Measurements from ENCODE around the gene TMC5. TPM values are rescaled to one million over a fixed set of nuclear protein-coding genes. Genes with fewer than 3 reads are reported as not detected.

The TMC5 gene
- total RNA-seq, 1 donor = under 0.01 TPM

DNA sequence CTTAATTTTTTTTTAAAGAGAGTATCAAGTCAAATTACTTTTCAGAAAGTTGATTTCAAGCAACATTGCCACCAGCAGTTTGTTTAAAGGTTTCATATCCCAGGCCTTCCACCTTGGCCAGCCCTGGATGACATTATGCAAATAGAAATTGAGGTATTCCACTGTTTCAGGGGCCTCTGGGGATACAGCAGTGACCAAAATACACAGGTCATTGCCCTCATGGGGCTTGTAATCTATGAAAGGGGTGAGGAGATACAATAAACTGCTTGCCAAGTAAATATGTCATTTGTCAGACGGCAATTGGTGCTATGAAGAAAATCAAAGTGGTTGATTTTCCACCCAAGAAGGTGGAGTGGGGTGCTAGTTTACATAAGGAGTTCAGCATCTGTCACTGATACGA, 37.8 kb upstream of the TMC5 start:
- no peak for DNase-seq (ENCODE audit: low read depth)
- H3K4me3 ChIP-seq (ENCODE audit: low read depth, low read length) = no peak overlapping the region
- no peak for TF ChIP-seq CTCF (IDR thresholded peaks at IDR 0.05; ENCODE audit: insufficient read depth, low read length)

- no peak for TF ChIP-seq CTCF (IDR thresholded peaks at IDR 0.05; ENCODE audit: insufficient read depth, low read length)
- DNase-seq (ENCODE audit: low read depth) = no peak
- no peak overlapping the region for H3K4me3 ChIP-seq (ENCODE audit: low read depth, low read length)
These were observed 37.4 kb upstream of the TMC5 start for GRCh38 chr16:19380328-19380727.

- TF ChIP-seq CTCF (IDR thresholded peaks at IDR 0.05; ENCODE audit: insufficient read depth, low read length) = no peak
- no peak overlapping the region for H3K4me3 ChIP-seq (ENCODE audit: low read depth, low read length)
- DNase-seq (ENCODE audit: low read depth) = no peak
These were observed 35.4 kb upstream of the TMC5 start for GRCh38 chr16:19382084-19382801.

DNA sequence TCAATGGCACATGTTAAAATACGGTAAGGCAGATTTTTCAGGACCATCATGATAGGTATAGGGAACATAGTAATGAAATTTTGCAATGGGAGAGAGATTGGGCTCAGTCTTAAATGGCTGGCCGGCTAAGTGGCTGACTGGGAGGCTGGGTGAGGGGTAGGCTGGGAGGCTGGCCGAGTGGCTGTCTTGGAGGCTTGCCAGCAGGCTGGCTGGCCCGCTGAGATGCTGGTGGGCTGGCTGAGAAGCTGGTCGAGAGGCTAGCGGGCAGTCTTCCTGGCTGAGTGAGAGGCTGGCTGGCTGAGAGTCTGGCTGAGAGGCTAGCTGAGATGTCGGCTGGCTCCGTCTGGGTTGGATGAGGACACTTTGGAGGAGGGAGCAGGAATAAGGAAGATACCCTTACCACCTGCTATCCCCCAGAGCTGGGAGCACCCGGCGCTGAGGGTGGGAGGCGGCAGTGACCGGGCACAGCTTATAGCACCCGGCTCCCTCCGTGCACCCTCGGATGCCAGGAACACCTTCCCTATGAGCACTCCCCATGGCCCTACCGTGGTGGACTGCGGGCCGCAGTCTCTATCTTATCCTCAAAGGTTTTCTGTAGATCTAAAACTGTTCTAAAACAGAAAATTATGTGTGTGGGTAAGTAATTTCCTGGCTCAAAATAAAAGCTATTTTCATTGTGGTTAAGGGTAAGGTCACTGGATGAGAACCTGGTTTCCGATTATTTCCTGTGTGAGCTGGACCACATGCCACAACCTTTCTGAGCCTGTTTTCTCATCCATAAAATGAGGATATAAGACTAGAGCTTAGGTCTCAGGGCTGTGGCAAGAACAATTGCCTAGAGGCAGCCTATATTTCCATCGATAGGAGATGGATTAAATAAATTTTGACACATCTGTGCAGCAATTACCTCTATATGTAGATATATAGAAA, 34.5 kb upstream of the TMC5 start:
- no peak for DNase-seq (ENCODE audit: low read depth)
- no peak overlapping the region for H3K4me3 ChIP-seq (ENCODE audit: low read depth, low read length)
- no peak for TF ChIP-seq CTCF (IDR thresholded peaks at IDR 0.05; ENCODE audit: insufficient read depth, low read length)

DNA sequence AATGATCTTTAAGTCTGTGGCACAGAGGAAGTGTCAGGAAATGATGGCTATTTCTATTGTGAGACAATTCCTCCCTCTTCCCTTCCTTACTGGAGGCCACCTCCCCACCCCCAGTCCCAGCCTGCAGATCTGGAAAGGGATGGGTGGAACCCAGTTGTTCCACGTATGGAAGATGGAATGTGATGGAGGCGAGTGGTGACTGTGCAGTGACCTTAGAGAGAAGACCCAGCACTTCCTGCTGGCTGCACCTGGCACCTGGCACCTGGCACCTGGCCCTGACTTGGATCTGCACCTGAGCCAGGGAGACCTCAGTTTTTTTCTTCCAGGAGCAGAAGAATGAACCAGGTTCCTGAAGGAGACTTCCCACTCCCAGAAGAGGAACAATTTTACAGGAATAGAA, 33.0 kb upstream of the TMC5 start:
- DNase-seq (ENCODE audit: low read depth) = no peak
- TF ChIP-seq CTCF (IDR thresholded peaks at IDR 0.05; ENCODE audit: insufficient read depth, low read length) = no peak
- no peak overlapping the region for H3K4me3 ChIP-seq (ENCODE audit: low read depth, low read length)

GRCh38 chr16:19386525-19386924, 31.2 kb upstream of the TMC5 start:
- H3K4me3 ChIP-seq (ENCODE audit: low read depth, low read length) = no peak overlapping the region
- no peak for TF ChIP-seq CTCF (IDR thresholded peaks at IDR 0.05; ENCODE audit: insufficient read depth, low read length)
- no peak for DNase-seq (ENCODE audit: low read depth)

All from fibroblast of the aortic adventitia (primary cell).